GM12891 (cell line): ENCODE measurements around the gene CCL2.

Source experiments
- PAX5 ChIP-seq: IDR thresholded peaks from 2 replicates; pipeline ENCODE4 v1.6.1; 2011; ENCODE audit warnings: low read length, moderate library complexity, mild to moderate bottlenecking; ENCODE audit not compliant: insufficient read depth, severe bottlenecking
- POLR2A ChIP-seq: IDR thresholded peaks from 2 replicates; pipeline ENCODE4 v1.6.1; 2011; ENCODE audit warnings: low read depth, low read length, control low read depth
- POLR2AphosphoS5 ChIP-seq: IDR thresholded peaks from 2 replicates; pipeline ENCODE4 v1.6.1; 2011; ENCODE audit warnings: low read depth, low read length, control low read depth
- POU2F2 ChIP-seq: IDR thresholded peaks from 2 replicates; pipeline ENCODE4 v1.6.1; 2011; ENCODE audit warnings: low read depth, mild to moderate bottlenecking, control low read depth, low read length, moderate library complexity
- SPI1 ChIP-seq: IDR thresholded peaks from 2 replicates; pipeline ENCODE4 v1.6.1; 2011; ENCODE audit warnings: low read depth, low read length, control low read depth
- TAF1 ChIP-seq: IDR thresholded peaks from 2 replicates; pipeline ENCODE4 v1.6.1; 2011; ENCODE audit warnings: low read depth, low read length, control low read depth

GRCh38 chr17:34275881-34276280, 20.8 kb downstream of the CCL2 start:
- TF ChIP-seq POLR2A: no peak
- no peak for TF ChIP-seq POLR2AphosphoS5
- TF ChIP-seq TAF1: no peak
- no peak for TF ChIP-seq PAX5
- no peak for TF ChIP-seq SPI1
- TF ChIP-seq POU2F2: no peak
